ENCODE data around the gene NUDT6. TPM values are rescaled to one million over a fixed set of nuclear protein-coding genes. Genes with fewer than 3 reads are reported as not detected.

The NUDT6 gene
- total and polyA plus RNA-seq, 4 donors, result 4.0 to 8.4 (median 6.2) TPM

DNA sequence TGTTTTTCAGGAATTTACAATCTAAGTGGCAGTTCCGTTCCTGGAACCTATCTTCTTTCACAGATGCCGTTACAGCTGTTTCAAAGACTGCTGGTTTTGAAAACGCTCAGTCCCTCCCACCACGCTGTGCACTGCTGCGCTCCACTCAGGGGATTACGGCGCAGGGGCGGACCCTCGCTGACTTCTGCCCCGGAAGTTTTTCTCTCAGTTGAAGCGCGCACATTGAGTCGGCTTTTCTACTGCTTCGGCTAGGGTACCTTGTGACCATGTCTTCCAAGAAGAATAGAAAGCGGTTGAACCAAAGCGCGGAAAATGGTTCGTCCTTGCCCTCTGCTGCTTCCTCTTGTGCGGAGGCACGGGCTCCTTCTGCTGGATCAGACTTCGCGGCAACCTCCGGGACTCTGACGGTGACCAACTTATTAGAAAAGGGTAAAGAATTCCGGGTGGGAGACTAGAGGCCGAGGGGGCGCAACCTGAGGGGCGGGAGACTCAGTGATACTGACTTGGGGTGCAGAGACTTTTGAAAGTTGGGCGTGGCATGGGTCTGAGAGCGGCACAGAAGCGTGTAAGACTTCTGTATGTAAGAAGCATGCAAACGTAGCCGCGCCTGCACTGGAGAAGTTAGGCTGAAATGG is 597 bp upstream of the NUDT6 start:
- intact Hi-C loops (cut with DNase I), result loop anchor here (1.0 to 5.0 kb wide), 3 partner anchors 96 to 190 kb away; partner anchors contain the start of gene BBS12 (in 1 of the 2)
- Histone ChIP-seq H3K27ac (ENCODE audit: low read depth in 1 of 2, low read length in 2 of 2) (peak overlapping the region in 1 of 2 donors; percentile 68), H3K36me3 (ENCODE audit: control insufficient read depth in 1 of 2, insufficient read depth in 2 of 2, low read length in 1 of 2) (no peaks in the 10 kb centered on the region), H3K9me3 (ENCODE audit: control insufficient read depth, low read length) (no peaks in the 10 kb centered on the region), H3K4me3 (ENCODE audit: low read length in 2 of 2) (peak overlapping the region; percentile 71 to 73), H3K4me1 (ENCODE audit: control insufficient read depth in 1 of 2, insufficient read depth in 2 of 2, low read length in 2 of 2) (peaks cover 0 to 1% of the 10 kb centered on the region in 2 donors), H3K27me3 (ENCODE audit: control insufficient read depth in 1 of 2, insufficient read depth in 2 of 2, low read length in 1 of 2) (no peaks in the 10 kb centered on the region)
- DNase-seq (peak; percentile 91 to 93), ATAC-seq (ENCODE audit: low FRiP score) (peak; percentile 95)
- WGBS, 2 donors, result 0% methylated on average over 34 of the region's 34 CpGs

DNA sequence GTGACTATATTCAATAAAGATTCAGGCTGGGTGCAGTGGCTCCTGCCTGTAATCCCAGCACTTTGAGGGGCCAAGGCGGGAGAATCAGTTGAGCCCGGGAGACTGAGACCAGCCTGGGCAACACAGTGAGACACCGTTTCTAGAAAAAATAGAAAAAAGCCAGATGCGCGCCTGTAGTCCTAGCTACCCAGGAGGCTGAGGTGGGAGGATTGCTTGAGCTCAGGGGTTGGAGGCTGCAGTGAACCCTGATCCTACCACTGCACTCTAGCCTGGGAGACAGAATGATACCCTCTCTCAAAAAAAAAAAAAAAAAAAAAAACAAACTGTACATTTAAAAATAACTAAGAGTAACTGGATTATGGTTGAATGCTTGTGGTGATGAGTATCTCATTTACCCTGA is 1.1 kb downstream of the NUDT6 start:
- no peak for ATAC-seq (ENCODE audit: low FRiP score)
- 82 to 83% methylated on average over 5 of the region's 5 CpGs for WGBS, 2 donors
- H3K9me3 ChIP-seq (ENCODE audit: control insufficient read depth, low read length), result no peaks in the 10 kb centered on the region
- H3K36me3 ChIP-seq (ENCODE audit: control insufficient read depth in 1 of 2, insufficient read depth in 2 of 2, low read length in 1 of 2), result no peaks in the 10 kb centered on the region
- no peak for DNase-seq
- no peaks in the 10 kb centered on the region for H3K27me3 ChIP-seq (ENCODE audit: control insufficient read depth in 1 of 2, insufficient read depth in 2 of 2, low read length in 1 of 2)
- peak overlapping the region in 1 of 2 donors; percentile 73 for H3K4me3 ChIP-seq (ENCODE audit: low read length in 2 of 2)
- peaks cover 0 to 1% of the 10 kb centered on the region in 2 donors for H3K4me1 ChIP-seq (ENCODE audit: control insufficient read depth in 1 of 2, insufficient read depth in 2 of 2, low read length in 2 of 2)
- no peak overlapping the region for H3K27ac ChIP-seq (ENCODE audit: low read depth in 1 of 2, low read length in 2 of 2)
- intact Hi-C loops (cut with DNase I), result loop anchor here (2.0 to 5.0 kb wide), 2 partner anchors 162 to 164 kb away; no protein-coding TSS in a partner anchor

DNA sequence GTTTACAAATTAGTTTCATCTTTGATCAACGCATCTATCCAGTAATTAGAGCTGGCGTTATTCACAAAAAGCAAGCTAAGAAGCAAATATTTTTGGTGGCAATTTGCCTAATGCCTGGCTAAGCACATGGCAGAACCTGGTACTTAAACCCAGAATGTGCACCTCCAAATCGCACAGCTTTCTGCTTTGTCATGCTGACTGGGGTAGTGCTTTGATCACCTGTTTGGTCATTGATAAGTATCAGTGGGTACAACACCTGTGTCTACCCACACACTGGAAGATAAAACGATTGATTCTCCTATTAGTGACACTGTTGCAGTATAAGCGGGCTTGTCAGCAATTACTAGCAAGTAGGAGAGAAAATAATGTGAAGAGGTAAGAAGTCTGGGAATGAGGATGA is 1.9 kb downstream of the NUDT6 start:
- 84 to 86% methylated on average over 5 of the region's 5 CpGs for WGBS, 2 donors
- no peaks in the 10 kb centered on the region for H3K27me3 ChIP-seq (ENCODE audit: control insufficient read depth in 1 of 2, insufficient read depth in 2 of 2, low read length in 1 of 2)
- peaks cover 0 to 1% of the 10 kb centered on the region in 2 donors for H3K4me1 ChIP-seq (ENCODE audit: control insufficient read depth in 1 of 2, insufficient read depth in 2 of 2, low read length in 2 of 2)
- no peaks in the 10 kb centered on the region for H3K9me3 ChIP-seq (ENCODE audit: control insufficient read depth, low read length)
- intact Hi-C loops (cut with DNase I), result loop anchor here (2.0 to 5.0 kb wide), 2 partner anchors 162 to 163 kb away; no protein-coding TSS in a partner anchor
- no peak overlapping the region for H3K4me3 ChIP-seq (ENCODE audit: low read length in 2 of 2)
- H3K36me3 ChIP-seq (ENCODE audit: control insufficient read depth in 1 of 2, insufficient read depth in 2 of 2, low read length in 1 of 2), result no peaks in the 10 kb centered on the region
- DNase-seq (no peak), ATAC-seq (ENCODE audit: low FRiP score) (no peak)
- H3K27ac ChIP-seq (ENCODE audit: low read depth in 1 of 2, low read length in 2 of 2), result no peak overlapping the region

DNA sequence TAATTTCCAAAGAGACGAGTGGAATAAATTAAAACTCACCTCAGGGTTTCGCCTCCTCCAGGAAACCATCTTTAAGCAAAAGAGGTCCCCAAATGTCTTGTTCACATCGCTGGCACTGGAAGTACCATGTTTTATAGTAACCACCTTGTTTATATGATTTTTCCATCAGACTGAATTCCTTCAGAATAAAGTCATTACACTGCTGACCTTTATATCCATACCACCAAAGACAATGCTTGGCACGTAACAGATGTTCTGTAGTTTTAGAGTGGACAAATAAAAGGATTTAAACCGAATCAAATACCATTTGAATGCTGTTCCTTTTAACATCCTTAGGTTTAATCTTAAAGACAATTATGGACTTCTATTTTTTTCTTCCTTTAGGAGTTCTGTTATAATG is 4.7 kb downstream of the NUDT6 start:
- H3K27me3 ChIP-seq (ENCODE audit: control insufficient read depth in 1 of 2, insufficient read depth in 2 of 2, low read length in 1 of 2), result no peaks in the 10 kb centered on the region
- peaks cover 0 to 1% of the 10 kb centered on the region in 2 donors for H3K4me1 ChIP-seq (ENCODE audit: control insufficient read depth in 1 of 2, insufficient read depth in 2 of 2, low read length in 2 of 2)
- intact Hi-C loops (cut with DNase I), result no loop called here
- H3K9me3 ChIP-seq (ENCODE audit: control insufficient read depth, low read length), result no peaks in the 10 kb centered on the region
- 88 to 89% methylated on average over 5 of the region's 5 CpGs for WGBS, 2 donors
- no peaks in the 10 kb centered on the region for H3K36me3 ChIP-seq (ENCODE audit: control insufficient read depth in 1 of 2, insufficient read depth in 2 of 2, low read length in 1 of 2)
- no peak overlapping the region for H3K27ac ChIP-seq (ENCODE audit: low read depth in 1 of 2, low read length in 2 of 2)
- DNase-seq, result no peak
- no peak overlapping the region for H3K4me3 ChIP-seq (ENCODE audit: low read length in 2 of 2)
- no peak for ATAC-seq (ENCODE audit: low FRiP score)

DNA sequence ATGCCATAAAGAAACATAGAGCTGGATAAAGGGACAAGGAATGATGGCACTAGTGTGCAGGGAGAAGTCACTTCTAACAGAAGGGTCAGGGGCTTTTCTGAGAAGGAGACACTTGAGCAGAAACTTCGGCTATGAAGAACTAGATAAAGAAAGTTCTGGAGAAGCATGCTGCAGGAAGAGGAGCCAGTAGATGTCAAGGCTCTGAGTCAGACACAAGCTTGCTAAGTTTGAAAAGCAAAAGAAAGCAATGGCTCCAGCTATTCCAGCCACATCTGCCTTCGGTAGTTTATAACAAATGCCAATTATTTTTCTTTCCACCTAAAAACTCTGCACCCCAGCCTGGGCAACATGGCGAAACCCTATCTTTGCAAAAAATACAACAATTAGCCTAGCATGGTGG is 7.5 kb downstream of the NUDT6 start:
- DNase-seq (no peak), ATAC-seq (ENCODE audit: low FRiP score) (no peak)
- intact Hi-C loops (cut with DNase I), result loop anchor here (2.0 to 5.0 kb wide), 2 partner anchors 153 to 182 kb away; partner anchors contain the start of gene BBS12 (in 1 of the 2)
- Histone ChIP-seq H3K9me3 (ENCODE audit: control insufficient read depth, low read length) (no peaks in the 10 kb centered on the region), H3K4me1 (ENCODE audit: control insufficient read depth in 1 of 2, insufficient read depth in 2 of 2, low read length in 2 of 2) (no peaks in the 10 kb centered on the region), H3K27ac (ENCODE audit: low read depth in 1 of 2, low read length in 2 of 2) (no peak overlapping the region), H3K27me3 (ENCODE audit: control insufficient read depth in 1 of 2, insufficient read depth in 2 of 2, low read length in 1 of 2) (no peaks in the 10 kb centered on the region), H3K36me3 (ENCODE audit: control insufficient read depth in 1 of 2, insufficient read depth in 2 of 2, low read length in 1 of 2) (no peaks in the 10 kb centered on the region), H3K4me3 (ENCODE audit: low read length in 2 of 2) (no peak overlapping the region)
- 61 to 68% methylated on average over 3 of the region's 3 CpGs for WGBS, 2 donors

DNA sequence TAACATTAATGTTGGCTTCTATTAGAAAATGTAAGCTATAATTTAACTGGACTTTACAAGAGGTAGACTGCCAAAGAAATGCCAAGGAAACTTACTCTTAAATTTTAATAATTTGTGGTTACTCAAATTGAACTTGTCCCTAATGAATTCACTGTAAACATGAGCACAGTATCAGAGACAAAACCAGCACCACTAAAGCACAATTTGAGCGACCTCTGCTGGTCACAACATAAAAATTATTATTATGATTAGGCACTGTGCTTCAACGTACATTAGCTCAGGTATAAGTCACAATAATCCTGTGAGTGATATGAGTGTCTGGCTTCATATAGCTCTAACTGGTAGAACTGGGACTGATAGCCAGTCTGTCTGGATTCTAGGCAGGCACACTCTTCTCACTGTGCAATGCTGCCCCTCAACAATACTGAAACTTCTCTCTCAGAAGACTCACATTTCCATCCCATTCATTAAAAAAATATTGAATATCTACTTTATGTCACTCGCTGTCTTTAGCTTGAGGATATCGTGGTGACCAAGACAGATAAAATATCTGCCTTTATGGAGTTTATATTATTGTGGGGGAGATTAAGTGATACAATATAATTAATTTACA is 8.0 kb downstream of the NUDT6 start:
- Histone ChIP-seq H3K4me3 (ENCODE audit: low read length in 2 of 2) (no peak overlapping the region), H3K36me3 (ENCODE audit: control insufficient read depth in 1 of 2, insufficient read depth in 2 of 2, low read length in 1 of 2) (no peaks in the 10 kb centered on the region), H3K9me3 (ENCODE audit: control insufficient read depth, low read length) (no peaks in the 10 kb centered on the region), H3K27me3 (ENCODE audit: control insufficient read depth in 1 of 2, insufficient read depth in 2 of 2, low read length in 1 of 2) (no peaks in the 10 kb centered on the region), H3K27ac (ENCODE audit: low read depth in 1 of 2, low read length in 2 of 2) (no peak overlapping the region), H3K4me1 (ENCODE audit: control insufficient read depth in 1 of 2, insufficient read depth in 2 of 2, low read length in 2 of 2) (no peaks in the 10 kb centered on the region)
- WGBS, 2 donors, result 30 to 36% methylated on average over 4 of the region's 4 CpGs
- ATAC-seq (ENCODE audit: low FRiP score) (no peak), DNase-seq (no peak)
- intact Hi-C loops (cut with DNase I), result loop anchor here (2.0 to 5.0 kb wide), 2 partner anchors 152 to 182 kb away; partner anchors contain the start of gene BBS12 (in 1 of the 2)

DNA sequence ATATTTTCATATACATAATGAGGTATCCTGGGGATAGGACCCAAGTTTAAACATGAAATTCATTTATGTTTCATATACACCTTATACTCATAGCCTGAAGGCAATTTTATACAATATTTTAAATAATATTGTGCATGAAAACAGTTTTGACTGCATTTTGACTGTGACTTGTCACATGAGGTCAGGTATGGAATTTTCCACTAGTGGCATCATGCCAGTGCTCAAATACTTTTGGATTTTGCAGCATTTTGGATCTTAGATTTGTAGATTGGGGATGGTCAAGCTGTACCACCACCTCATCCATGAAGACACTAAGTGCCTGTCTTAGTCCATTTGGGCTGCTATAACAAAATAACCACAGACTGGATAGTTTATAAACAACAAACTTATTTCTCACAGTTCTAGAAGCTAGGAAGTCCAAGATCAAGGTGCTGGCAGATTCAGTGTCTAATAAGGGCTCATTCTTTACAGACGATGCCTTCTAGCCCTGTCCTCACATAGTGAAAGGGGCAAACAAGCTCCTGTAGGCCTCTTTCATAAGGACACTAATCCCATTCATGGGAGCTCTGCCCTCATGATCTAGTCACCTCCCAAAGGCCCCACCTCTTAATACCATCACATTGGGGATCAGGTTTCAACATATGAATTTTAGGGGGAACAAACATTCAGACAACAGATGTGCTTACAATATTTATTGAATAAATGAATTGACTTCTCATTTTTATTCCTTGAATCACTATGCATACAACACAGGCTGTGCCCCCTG is 9.4 kb downstream of the NUDT6 start:
- no peak for DNase-seq
- ATAC-seq (ENCODE audit: low FRiP score), result no peak
- Histone ChIP-seq H3K9me3 (ENCODE audit: control insufficient read depth, low read length) (no peaks in the 10 kb centered on the region), H3K36me3 (ENCODE audit: control insufficient read depth in 1 of 2, insufficient read depth in 2 of 2, low read length in 1 of 2) (no peaks in the 10 kb centered on the region), H3K27ac (ENCODE audit: low read depth in 1 of 2, low read length in 2 of 2) (no peak overlapping the region), H3K4me3 (ENCODE audit: low read length in 2 of 2) (no peak overlapping the region), H3K27me3 (ENCODE audit: control insufficient read depth in 1 of 2, insufficient read depth in 2 of 2, low read length in 1 of 2) (no peaks in the 10 kb centered on the region), H3K4me1 (ENCODE audit: control insufficient read depth in 1 of 2, insufficient read depth in 2 of 2, low read length in 2 of 2) (no peaks in the 10 kb centered on the region)
- intact Hi-C loops (cut with DNase I), result loop anchor here in 1 of 2 donors (5.0 kb wide), 1 partner anchor 151 kb away; no protein-coding TSS in a partner anchor
- 79 to 88% methylated on average over 1 of the region's 1 CpG for WGBS, 2 donors

DNA sequence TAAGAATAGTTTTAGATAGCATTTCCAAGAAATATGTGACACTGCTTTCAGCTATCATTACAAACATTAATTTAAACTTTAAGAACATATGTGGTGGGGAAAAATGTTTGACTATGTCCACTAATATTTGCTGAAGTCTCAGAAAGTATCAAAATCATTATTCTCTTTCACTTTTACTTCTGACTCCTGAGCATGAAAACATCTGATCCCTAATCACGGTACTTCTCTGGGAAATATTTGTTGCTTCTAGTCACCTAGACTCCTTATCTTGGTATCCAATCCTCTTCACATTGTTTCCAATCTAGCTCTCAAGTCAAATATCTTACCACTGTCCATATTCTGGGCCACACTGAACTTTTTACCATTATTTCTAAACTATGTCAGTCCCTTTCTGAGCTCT is 10.8 kb downstream of the NUDT6 start:
- Histone ChIP-seq H3K27ac (ENCODE audit: low read depth in 1 of 2, low read length in 2 of 2) (no peak overlapping the region), H3K27me3 (ENCODE audit: control insufficient read depth in 1 of 2, insufficient read depth in 2 of 2, low read length in 1 of 2) (no peaks in the 10 kb centered on the region), H3K4me3 (ENCODE audit: low read length in 2 of 2) (no peak overlapping the region), H3K4me1 (ENCODE audit: control insufficient read depth in 1 of 2, insufficient read depth in 2 of 2, low read length in 2 of 2) (no peaks in the 10 kb centered on the region), H3K9me3 (ENCODE audit: control insufficient read depth, low read length) (no peaks in the 10 kb centered on the region), H3K36me3 (ENCODE audit: control insufficient read depth in 1 of 2, insufficient read depth in 2 of 2, low read length in 1 of 2) (no peaks in the 10 kb centered on the region)
- DNase-seq (no peak), ATAC-seq (ENCODE audit: low FRiP score) (no peak)
- 77% methylated on average over 1 of the region's 1 CpG for WGBS, 2 donors
- intact Hi-C loops (cut with DNase I), result loop anchor here in 1 of 2 donors (5.0 kb wide), 1 partner anchor 149 kb away; no protein-coding TSS in a partner anchor

All from aorta (tissue), 5 donors.